ENCODE measurements around the gene USP25. TPM values are rescaled to one million over a fixed set of nuclear protein-coding genes. Genes with fewer than 3 reads are reported as not detected.

Gene USP25
- total RNA-seq, 4 donors from 2014 or later: 32.3 to 44.3 (median 33.4) TPM

- no peak overlapping the region for H3K27ac ChIP-seq
- WGBS: 52% methylated on average over 4 of the region's 4 CpGs
- DNase-seq (ENCODE audit: low spot score in 2 of 2): no peak
These were observed 7.0 kb upstream of the USP25 start for GRCh38 chr21:15722591-15723324.

GRCh38 chr21:15725949-15726348 is 3.8 kb upstream of the USP25 start:
- Histone ChIP-seq H3K9me3 (no peaks in the 10 kb centered on the region), H3K27me3 (no peaks in the 10 kb centered on the region), H3K36me3 (no peaks in the 10 kb centered on the region), H3K27ac (no peak overlapping the region), H3K4me3 (no peak overlapping the region), H3K4me1 (peaks cover 7% of the 10 kb centered on the region)
- DNase-seq (ENCODE audit: low spot score in 2 of 2): no peak
- TF ChIP-seq CTCF (IDR thresholded peaks at IDR 0.05) (no peak), POLR2AphosphoS5 (IDR thresholded peaks at IDR 0.05) (no peak), EP300 (IDR thresholded peaks at IDR 0.05) (no peak), POLR2A (IDR thresholded peaks at IDR 0.05) (no peak)
- WGBS: 55% methylated on average over 3 of the region's 3 CpGs

More at GRCh38 chr21:15722591-15723324, 7.0 kb upstream of the USP25 start:
- Histone ChIP-seq H3K4me3 (no peak overlapping the region), H3K4me1 (no peaks in the 10 kb centered on the region), H3K9me3 (no peaks in the 10 kb centered on the region), H3K27me3 (no peaks in the 10 kb centered on the region), H3K36me3 (no peaks in the 10 kb centered on the region)
- TF ChIP-seq CTCF (IDR thresholded peaks at IDR 0.05) (no peak), EP300 (IDR thresholded peaks at IDR 0.05) (no peak), POLR2AphosphoS5 (IDR thresholded peaks at IDR 0.05) (no peak), POLR2A (IDR thresholded peaks at IDR 0.05) (no peak)

GRCh38 chr21:15728046-15728445 is 1.7 kb upstream of the USP25 start:
- Histone ChIP-seq H3K27me3 (no peaks in the 10 kb centered on the region), H3K9me3 (no peaks in the 10 kb centered on the region), H3K4me3 (no peak overlapping the region), H3K27ac (no peak overlapping the region), H3K4me1 (peaks cover 25% of the 10 kb centered on the region), H3K36me3 (no peaks in the 10 kb centered on the region)
- no peak for TF ChIP-seq CTCF (IDR thresholded peaks at IDR 0.05)
- TF ChIP-seq POLR2AphosphoS5 (IDR thresholded peaks at IDR 0.05): no peak
- TF ChIP-seq EP300 (IDR thresholded peaks at IDR 0.05): no peak
- no peak for TF ChIP-seq POLR2A (IDR thresholded peaks at IDR 0.05)
- DNase-seq (ENCODE audit: low spot score in 2 of 2): no peak
- 92% methylated on average over 3 of the region's 3 CpGs for WGBS

- peak overlapping the region; percentile 93 for H3K4me3 ChIP-seq
These were observed 472 bp upstream of the USP25 start for GRCh38 chr21:15729346-15729673.

More at GRCh38 chr21:15729346-15729673, 472 bp upstream of the USP25 start:
- peak overlapping the region; percentile 98 for H3K27ac ChIP-seq
- peaks cover 33% of the 10 kb centered on the region for H3K4me1 ChIP-seq
- WGBS: 3% methylated on average over 10 of the region's 11 CpGs
- H3K36me3 ChIP-seq: no peaks in the 10 kb centered on the region
- H3K27me3 ChIP-seq: no peaks in the 10 kb centered on the region
- TF ChIP-seq CTCF (IDR thresholded peaks at IDR 0.05) (no peak), EP300 (IDR thresholded peaks at IDR 0.05) (no peak), POLR2A (IDR thresholded peaks at IDR 0.05) (no peak), POLR2AphosphoS5 (IDR thresholded peaks at IDR 0.05) (no peak)
- DNase-seq (ENCODE audit: low spot score in 2 of 2): no peak
- H3K9me3 ChIP-seq: no peaks in the 10 kb centered on the region

All from suprapubic skin (tissue), 4 donors.